ENCODE measurements around the gene IL1RAPL2.

DNA sequence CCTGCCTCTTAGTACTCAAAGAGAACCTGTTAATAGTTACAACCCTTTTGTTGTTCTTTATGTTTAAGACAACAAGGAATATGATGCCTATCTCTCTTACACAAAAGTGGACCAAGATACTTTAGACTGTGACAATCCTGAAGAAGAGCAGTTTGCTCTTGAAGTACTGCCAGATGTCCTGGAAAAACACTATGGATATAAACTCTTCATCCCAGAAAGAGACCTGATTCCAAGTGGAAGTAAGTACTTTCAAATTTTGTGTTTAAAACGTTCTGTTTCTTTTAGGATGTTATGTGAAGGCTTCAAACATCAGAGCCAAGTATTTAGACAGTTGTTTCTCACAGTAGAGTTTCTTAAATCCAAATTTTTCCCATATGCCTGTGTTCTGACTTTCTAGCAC is 1189.1 kb downstream of the IL1RAPL2 start:
- TF ChIP-seq, protein P1, sequence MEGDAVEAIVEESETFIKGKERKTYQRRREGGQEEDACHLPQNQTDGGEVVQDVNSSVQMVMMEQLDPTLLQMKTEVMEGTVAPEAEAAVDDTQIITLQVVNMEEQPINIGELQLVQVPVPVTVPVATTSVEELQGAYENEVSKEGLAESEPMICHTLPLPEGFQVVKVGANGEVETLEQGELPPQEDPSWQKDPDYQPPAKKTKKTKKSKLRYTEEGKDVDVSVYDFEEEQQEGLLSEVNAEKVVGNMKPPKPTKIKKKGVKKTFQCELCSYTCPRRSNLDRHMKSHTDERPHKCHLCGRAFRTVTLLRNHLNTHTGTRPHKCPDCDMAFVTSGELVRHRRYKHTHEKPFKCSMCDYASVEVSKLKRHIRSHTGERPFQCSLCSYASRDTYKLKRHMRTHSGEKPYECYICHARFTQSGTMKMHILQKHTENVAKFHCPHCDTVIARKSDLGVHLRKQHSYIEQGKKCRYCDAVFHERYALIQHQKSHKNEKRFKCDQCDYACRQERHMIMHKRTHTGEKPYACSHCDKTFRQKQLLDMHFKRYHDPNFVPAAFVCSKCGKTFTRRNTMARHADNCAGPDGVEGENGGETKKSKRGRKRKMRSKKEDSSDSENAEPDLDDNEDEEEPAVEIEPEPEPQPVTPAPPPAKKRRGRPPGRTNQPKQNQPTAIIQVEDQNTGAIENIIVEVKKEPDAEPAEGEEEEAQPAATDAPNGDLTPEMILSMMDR (IDR thresholded peaks at IDR 0.05; ENCODE audit: insufficient read depth, low read length, poor library complexity, severe bottlenecking): no peak
- no peak for TF ChIP-seq EZH2phosphoT487 (conservative IDR thresholded peaks at IDR 0.05; ENCODE audit: low read length)

Measured in SU-DHL-6 (cell line).